ENCODE results near the gene XK.

DNA sequence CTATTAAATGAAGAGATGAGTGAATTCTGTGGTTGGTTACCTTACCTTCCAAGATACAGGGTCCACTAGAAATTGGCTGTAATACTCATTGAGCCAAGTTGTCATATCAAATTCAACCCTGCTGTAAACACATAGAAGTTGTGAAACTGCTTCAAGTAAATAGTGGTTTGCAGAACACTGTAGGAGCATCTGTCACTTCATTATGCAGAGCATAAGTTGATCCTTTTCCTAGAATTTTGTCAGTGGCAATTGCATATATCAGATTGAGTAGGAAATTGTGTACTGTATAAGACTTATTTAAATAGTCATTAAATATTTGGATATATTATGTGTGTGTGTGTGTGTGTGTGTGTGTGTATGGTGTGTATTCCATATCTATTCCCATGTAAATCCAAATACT is 8.8 kb upstream of the XK start:
- TF ChIP-seq POLR2A (IDR thresholded peaks at IDR 0.05; ENCODE audit: low read length) = no peak
- no peak for TF ChIP-seq GATA1 (IDR thresholded peaks at IDR 0.05; ENCODE audit: low read depth, low read length)
